ENCODE data around the gene NELL1.

GRCh38 chr11:20719821-20720220 is 50.4 kb downstream of the NELL1 start:
- TF ChIP-seq CTCF (IDR thresholded peaks at IDR 0.05) (no peak), CHD2 (IDR thresholded peaks at IDR 0.05; ENCODE audit: low read length, partially characterized antibody) (no peak)
